Smooth muscle cell (in vitro differentiated cells): ENCODE measurements around the gene METAP1D. TPM values are rescaled to one million over a fixed set of nuclear protein-coding genes. Genes with fewer than 3 reads are reported as not detected.

Experiments
- DNase-seq: peaks from one replicate; lab custom pipeline; 2025; ENCODE audit not compliant: unreplicated experiment; lab: John Stamatoyannopoulos, UW
- H2AFZ ChIP-seq: fragments of 200-600 bp; sonication (generic); 2 replicates; pipeline ENCODE4 v1.6.0; 2016; ENCODE audit warnings: antibody characterized with exemption, low read depth, mild to moderate bottlenecking
- H3F3A ChIP-seq: fragments of 200-600 bp; sonication (generic); 2 replicates; pipeline ENCODE4 v1.6.0; 2017; ENCODE audit warnings: antibody characterized with exemption, low read depth
- H3K27ac ChIP-seq: fragments of 200-600 bp; sonication (generic); 2 replicates; pipeline ENCODE4 v1.5.1; 2016; ENCODE audit warnings: low read depth, mild to moderate bottlenecking
- H3K27me3 ChIP-seq: fragments of 200-600 bp; sonication (generic); 2 replicates; pipeline ENCODE4 v1.6.1; 2016; ENCODE audit warnings: low read depth, mild to moderate bottlenecking
- H3K36me3 ChIP-seq: fragments of 200-600 bp; sonication (generic); 2 replicates; pipeline ENCODE4 v1.5.1; 2016; ENCODE audit warnings: low read depth
- H3K4me1 ChIP-seq: fragments of 200-600 bp; sonication (generic); 2 replicates; pipeline ENCODE4 v1.5.1; 2016; ENCODE audit warnings: low read depth
- H3K4me2 ChIP-seq: fragments of 200-600 bp; sonication (generic); 2 replicates; pipeline ENCODE4 v1.6.0; 2016; ENCODE audit warnings: mild to moderate bottlenecking
- H3K4me3 ChIP-seq: fragments of 200-600 bp; sonication (generic); 2 replicates; pipeline ENCODE4 v1.5.1; 2016; ENCODE audit warnings: mild to moderate bottlenecking
- H3K79me2 ChIP-seq: fragments of 200-600 bp; sonication (generic); 2 replicates; pipeline ENCODE4 v1.6.0; 2016; ENCODE audit warnings: low read depth, mild to moderate bottlenecking
- H3K9ac ChIP-seq: fragments of 200-600 bp; sonication (generic); 2 replicates; pipeline ENCODE4 v1.6.0; 2016; ENCODE audit warnings: low read depth
- H3K9me3 ChIP-seq: fragments of 200-600 bp; sonication (generic); replicated peaks from 2 replicates; pipeline ENCODE4 v1.5.1; 2016; ENCODE audit warnings: low read depth
- H4K20me1 ChIP-seq: fragments of 200-600 bp; sonication (generic); 2 replicates; pipeline ENCODE4 v1.6.0; 2016; ENCODE audit warnings: low read depth
- CTCF ChIP-seq: fragments of 200-600 bp; sonication (generic); IDR thresholded peaks from 2 replicates; pipeline ENCODE4 v1.5.1; 2017; ENCODE audit warnings: borderline replicate concordance, mild to moderate bottlenecking, antibody characterized with exemption; ENCODE audit not compliant: insufficient read depth, poor library complexity, severe bottlenecking
- WGBS: methylation state at CpG from one replicate; pipeline ENCODE4 v1.1.7; 2016; ENCODE audit warnings: low lambda C conversion rate; 5-methylcytosine and 5-hydroxymethylcytosine counted together
- polyA plus RNA-seq: library from polyadenylated mRNA; unstranded; fragments of >200 nt; fragmentation: Nextera tagmentation; extraction: Ambion mirVana; gene quantifications from 2 replicates; pipeline ENCODE4 v1.2.1, GENCODE V29; 2016
- total RNA-seq: library from RNA; depleted of rRNA; stranded (reverse); fragments of >200 nt; gene quantifications from 2 replicates; pipeline ENCODE4 v1.2.3, GENCODE V29; 2014

The METAP1D gene
- total and polyA plus RNA-seq, 2 experiments from 2014 or later, result 5.9 to 7.5 TPM

- TF ChIP-seq CTCF, result no peak
- H3K36me3 ChIP-seq, result no peaks in the 10 kb centered on the region
- peak overlapping the region; percentile 89 for H3K27ac ChIP-seq
- H3K79me2 ChIP-seq, result peaks cover 5% of the 10 kb centered on the region
- DNase-seq, result peak; percentile 38
- peak overlapping the region; percentile 81 for H3K9ac ChIP-seq
- peaks cover 17% of the 10 kb centered on the region for H3F3A ChIP-seq
- peak overlapping the region; percentile 57 for H2AFZ ChIP-seq
- WGBS, result 2% methylated on average over 42 of the region's 55 CpGs
- peak overlapping the region; percentile 97 for H3K4me2 ChIP-seq
- peak overlapping the region; percentile 62 for H3K4me3 ChIP-seq
- peaks cover 8% of the 10 kb centered on the region for H4K20me1 ChIP-seq
- peaks cover 64% of the 10 kb centered on the region for H3K27me3 ChIP-seq
- no peaks in the 10 kb centered on the region for H3K9me3 ChIP-seq
- H3K4me1 ChIP-seq, result peaks cover 66% of the 10 kb centered on the region
These were observed 97.1 kb downstream of the METAP1D start for GRCh38 chr2:172096626-172097547.

GRCh38 chr2:172097557-172098131 lies 97.9 kb downstream of the METAP1D start:
- Histone ChIP-seq H3K36me3 (no peaks in the 10 kb centered on the region), H3K4me3 (peak overlapping the region; percentile 62), H3K27me3 (peaks cover 64% of the 10 kb centered on the region), H3K9me3 (no peaks in the 10 kb centered on the region), H3F3A (peaks cover 17% of the 10 kb centered on the region), H2AFZ (peak overlapping the region; percentile 57), H4K20me1 (peaks cover 8% of the 10 kb centered on the region), H3K27ac (peak overlapping the region; percentile 89), H3K79me2 (peaks cover 5% of the 10 kb centered on the region), H3K9ac (peak overlapping the region; percentile 70), H3K4me2 (peak overlapping the region; percentile 97), H3K4me1 (peaks cover 66% of the 10 kb centered on the region)
- no peak for TF ChIP-seq CTCF
- DNase-seq, result no peak
- WGBS, result 28% methylated on average over 9 of the region's 9 CpGs

GRCh38 chr2:172098287-172098649 lies 98.5 kb downstream of the METAP1D start:
- 44% methylated on average over 1 of the region's 1 CpG for WGBS
- Histone ChIP-seq H3K9ac (peak overlapping the region; percentile 70), H3K4me1 (peaks cover 70% of the 10 kb centered on the region)

More at GRCh38 chr2:172098287-172098649, 98.5 kb downstream of the METAP1D start:
- H3K4me3 ChIP-seq, result peak overlapping the region; percentile 68
- peaks cover 5% of the 10 kb centered on the region for H3K79me2 ChIP-seq
- peak overlapping the region; percentile 97 for H3K4me2 ChIP-seq
- peak overlapping the region; percentile 89 for H3K27ac ChIP-seq
- H4K20me1 ChIP-seq, result peaks cover 8% of the 10 kb centered on the region
- H3K27me3 ChIP-seq, result peaks cover 62% of the 10 kb centered on the region
- H2AFZ ChIP-seq, result no peak overlapping the region
- no peak for DNase-seq
- no peak for TF ChIP-seq CTCF
- no peaks in the 10 kb centered on the region for H3K9me3 ChIP-seq
- H3K36me3 ChIP-seq, result no peaks in the 10 kb centered on the region
- H3F3A ChIP-seq, result peaks cover 17% of the 10 kb centered on the region
